HepG2 (cell line): ENCODE data around the gene TBC1D19. TPM values are rescaled to one million over a fixed set of nuclear protein-coding genes. Genes with fewer than 3 reads are reported as not detected.

ENCODE experiments used
- CAMTA2 ChIP-seq: sonication (generic); formaldehyde crosslinking; IDR thresholded peaks from 2 replicates; pipeline ENCODE4 v1.4.0; 2020; ENCODE audit warnings: mild to moderate bottlenecking, missing genetic modification reagents, borderline replicate concordance
- CBX5 ChIP-seq: sonication (generic); formaldehyde crosslinking; IDR thresholded peaks from 2 replicates; pipeline ENCODE4 v1.4.0; 2020; ENCODE audit warnings: missing genetic modification reagents, borderline replicate concordance
- MEIS2 ChIP-seq: sonication (generic); formaldehyde crosslinking; IDR thresholded peaks from 2 replicates; pipeline ENCODE4 v1.9.0; 2021; ENCODE audit warnings: mild to moderate bottlenecking, missing genetic modification reagents
- MIER3 ChIP-seq: IDR thresholded peaks from 2 replicates; pipeline ENCODE4 v1.6.1; 2016; ENCODE audit warnings: missing compliant biosample characterization, borderline replicate concordance
- NFIB ChIP-seq: sonication (generic); formaldehyde crosslinking; IDR thresholded peaks from 2 replicates; pipeline ENCODE4 v1.9.0; 2021; ENCODE audit warnings: missing genetic modification reagents, mild to moderate bottlenecking, borderline replicate concordance
- NRL ChIP-seq: sonication (generic); formaldehyde crosslinking; IDR thresholded peaks from 2 replicates; pipeline ENCODE4 v1.5.0; 2020; ENCODE audit warnings: missing genetic modification reagents, mild to moderate bottlenecking, moderate library complexity, borderline replicate concordance
- PAX8 ChIP-seq: sonication (generic); formaldehyde crosslinking; IDR thresholded peaks from 2 replicates; pipeline ENCODE4 v1.8.0; 2022; ENCODE audit warnings: mild to moderate bottlenecking, missing genetic modification reagents, borderline replicate concordance
- SIX1 ChIP-seq: sonication (generic); formaldehyde crosslinking; IDR thresholded peaks from 2 replicates; pipeline ENCODE4 v1.4.0; 2020; ENCODE audit warnings: missing genetic modification reagents, borderline replicate concordance
- ZIK1 ChIP-seq: sonication (generic); formaldehyde crosslinking; IDR thresholded peaks from 2 replicates; pipeline ENCODE4 v1.5.0; 2020; ENCODE audit warnings: mild to moderate bottlenecking, low read depth, missing genetic modification reagents, borderline replicate concordance
- ZNF274 ChIP-seq: sonication (generic); formaldehyde crosslinking; IDR thresholded peaks from 2 replicates; pipeline ENCODE4 v1.5.1; 2020; ENCODE audit warnings: mild to moderate bottlenecking, missing genetic modification reagents
- ZNF337 ChIP-seq: sonication (generic); formaldehyde crosslinking; IDR thresholded peaks from 2 replicates; pipeline ENCODE4 v1.5.1; 2020; ENCODE audit warnings: missing genetic modification reagents, low read depth, mild to moderate bottlenecking, borderline replicate concordance
- ZNF530 ChIP-seq: sonication (generic); formaldehyde crosslinking; IDR thresholded peaks from 2 replicates; pipeline ENCODE4 v1.5.0; 2020; ENCODE audit warnings: low read depth, mild to moderate bottlenecking, missing genetic modification reagents
- ZNF609 ChIP-seq: sonication (generic); formaldehyde crosslinking; IDR thresholded peaks from 2 replicates; pipeline ENCODE4 v1.4.0; 2020; ENCODE audit warnings: mild to moderate bottlenecking, missing genetic modification reagents, borderline replicate concordance
- ZNF629 ChIP-seq: sonication (generic); formaldehyde crosslinking; conservative IDR thresholded peaks from 2 replicates; pipeline ENCODE4 v1.5.0; 2020; ENCODE audit warnings: missing genetic modification reagents
- ZNF674 ChIP-seq: sonication (generic); formaldehyde crosslinking; IDR thresholded peaks from 2 replicates; pipeline ENCODE4 v1.5.0; 2020; ENCODE audit warnings: low read depth, mild to moderate bottlenecking, missing genetic modification reagents
- ZNF720 ChIP-seq: sonication (generic); formaldehyde crosslinking; IDR thresholded peaks from 2 replicates; pipeline ENCODE4 v1.4.0; 2020; ENCODE audit warnings: missing genetic modification reagents
- ZSCAN29 ChIP-seq: sonication (generic); formaldehyde crosslinking; conservative IDR thresholded peaks from 2 replicates; pipeline ENCODE4 v1.4.0; 2020; ENCODE audit warnings: mild to moderate bottlenecking, missing genetic modification reagents
- polyA plus RNA-seq, 8 experiments: library from polyadenylated mRNA; depleted of rRNA in 3 of 8; stranded (reverse) in 7 of 8; unstranded in 1 of 8; fragments of >200 nt; fragmentation: Illumina TruSeq in 4 of 8; extraction: Trizol in 4 of 8; gene quantifications; 2 replicates each; pipeline versions ENCODE4 v1.2.1 to v1.2.3, GENCODE V29; 2011 to 2016; ENCODE audit warnings: low read depth in 4 of 8, missing spikeins in 1 of 8, mixed read lengths in 1 of 8; ENCODE audit not compliant: insufficient read depth in 1 of 8
- total RNA-seq, 5 experiments: library from RNA; depleted of rRNA; stranded (reverse); fragments of >200 nt; fragmentation: Illumina TruSeq; extraction: Trizol; gene quantifications; 2 replicates each; pipeline ENCODE4 v1.2.3, GENCODE V29; 2016; ENCODE audit warnings: low read depth in 1 of 5
- TF ChIP-seq, protein P1 (sequence below): sonication (generic); formaldehyde crosslinking; IDR thresholded peaks from 2 replicates; pipeline ENCODE4 v1.4.0; 2020; ENCODE audit warnings: missing genetic modification reagents
- TF ChIP-seq, protein P2 (sequence below): IDR thresholded peaks from 2 replicates; pipeline ENCODE4 v1.6.1; 2016
- TF ChIP-seq, protein P3 (sequence below): sonication (generic); IDR thresholded peaks from 2 replicates; pipeline ENCODE4 v1.6.1; 2016; ENCODE audit warnings: low read depth, borderline replicate concordance

TBC1D19 gene
- total and polyA plus RNA-seq, 2 of the 13 experiments (the other 11 are each of a cell fraction or from before 2014, with no cell fraction given) = 1.6 to 3.5 TPM

GRCh38 chr4:26583865-26584652 lies at the start of gene TBC1D19 (continued):
- TF ChIP-seq ZNF609 (CRISPR knock-in tag) (no peak; the same call in 1 of the 2 replicates), ZNF274 (CRISPR knock-in tag) (peak; percentile 87), PAX8 (CRISPR knock-in tag) (peak; percentile 68; the same call in 1 of the 2 replicates), ZNF674 (CRISPR knock-in tag) (no peak), NFIB (CRISPR knock-in tag) (no peak), ZNF530 (CRISPR knock-in tag) (no peak), ZNF337 (CRISPR knock-in tag) (peak; percentile 70; the same call in 1 of the 2 replicates), CBX5 (CRISPR knock-in tag) (peak; percentile 99), SIX1 (CRISPR knock-in tag) (no peak), ZNF629 (CRISPR knock-in tag) (0 out of 2 replicates have a peak, but pooled peaks have one; percentile 29), ZSCAN29 (peak; percentile 91), MIER3 (CRISPR knock-in tag) (peak; percentile 91; the same call in 1 of the 2 replicates), NRL (CRISPR knock-in tag) (peak; percentile 96; the same call in 1 of the 2 replicates), MEIS2 (no peak), CAMTA2 (CRISPR knock-in tag) (no peak; the same call in 1 of the 2 replicates), ZNF720 (no peak), ZIK1 (CRISPR knock-in tag) (peak; percentile 80; the same call in 1 of the 2 replicates)
- TF ChIP-seq, protein P1, sequence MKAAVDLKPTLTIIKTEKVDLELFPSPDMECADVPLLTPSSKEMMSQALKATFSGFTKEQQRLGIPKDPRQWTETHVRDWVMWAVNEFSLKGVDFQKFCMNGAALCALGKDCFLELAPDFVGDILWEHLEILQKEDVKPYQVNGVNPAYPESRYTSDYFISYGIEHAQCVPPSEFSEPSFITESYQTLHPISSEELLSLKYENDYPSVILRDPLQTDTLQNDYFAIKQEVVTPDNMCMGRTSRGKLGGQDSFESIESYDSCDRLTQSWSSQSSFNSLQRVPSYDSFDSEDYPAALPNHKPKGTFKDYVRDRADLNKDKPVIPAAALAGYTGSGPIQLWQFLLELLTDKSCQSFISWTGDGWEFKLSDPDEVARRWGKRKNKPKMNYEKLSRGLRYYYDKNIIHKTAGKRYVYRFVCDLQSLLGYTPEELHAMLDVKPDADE = no peak
- TF ChIP-seq, protein P2, sequence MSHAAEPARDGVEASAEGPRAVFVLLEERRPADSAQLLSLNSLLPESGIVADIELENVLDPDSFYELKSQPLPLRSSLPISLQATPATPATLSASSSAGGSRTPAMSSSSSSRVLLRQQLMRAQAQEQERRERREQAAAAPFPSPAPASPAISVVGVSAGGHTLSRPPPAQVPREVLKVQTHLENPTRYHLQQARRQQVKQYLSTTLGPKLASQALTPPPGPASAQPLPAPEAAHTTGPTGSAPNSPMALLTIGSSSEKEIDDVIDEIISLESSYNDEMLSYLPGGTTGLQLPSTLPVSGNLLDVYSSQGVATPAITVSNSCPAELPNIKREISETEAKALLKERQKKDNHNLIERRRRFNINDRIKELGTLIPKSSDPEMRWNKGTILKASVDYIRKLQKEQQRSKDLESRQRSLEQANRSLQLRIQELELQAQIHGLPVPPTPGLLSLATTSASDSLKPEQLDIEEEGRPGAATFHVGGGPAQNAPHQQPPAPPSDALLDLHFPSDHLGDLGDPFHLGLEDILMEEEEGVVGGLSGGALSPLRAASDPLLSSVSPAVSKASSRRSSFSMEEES (CRISPR knock-in tag) = 0 out of 2 replicates have a peak, but pooled peaks have one; percentile 40
- TF ChIP-seq, protein P3, sequence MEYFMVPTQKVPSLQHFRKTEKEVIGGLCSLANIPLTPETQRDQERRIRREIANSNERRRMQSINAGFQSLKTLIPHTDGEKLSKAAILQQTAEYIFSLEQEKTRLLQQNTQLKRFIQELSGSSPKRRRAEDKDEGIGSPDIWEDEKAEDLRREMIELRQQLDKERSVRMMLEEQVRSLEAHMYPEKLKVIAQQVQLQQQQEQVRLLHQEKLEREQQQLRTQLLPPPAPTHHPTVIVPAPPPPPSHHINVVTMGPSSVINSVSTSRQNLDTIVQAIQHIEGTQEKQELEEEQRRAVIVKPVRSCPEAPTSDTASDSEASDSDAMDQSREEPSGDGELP = peak; percentile 25; the same call in 1 of the 2 replicates
